Parathyroid adenoma (tissue), 2 donors: Measurements from ENCODE around the gene IKBIP.

Source experiments
- H2AFZ ChIP-seq: fragments of 300-600 bp; sonication (generic); one replicate; pipeline ENCODE4 v1.7.0; 2017; ENCODE audit warnings: antibody characterized with exemption, mild to moderate bottlenecking
- H3K27ac ChIP-seq: fragments of 300-600 bp; sonication (generic); one replicate; pipeline ENCODE4 v1.7.0; 2017
- H3K27me3 ChIP-seq: fragments of 300-600 bp; sonication (generic); one replicate; pipeline ENCODE4 v1.7.0; 2017; ENCODE audit warnings: low read length; ENCODE audit not compliant: control insufficient read depth, insufficient read depth
- H3K36me3 ChIP-seq: fragments of 300-600 bp; sonication (generic); one replicate; pipeline ENCODE4 v1.7.0; 2017; ENCODE audit warnings: low read length; ENCODE audit not compliant: control insufficient read depth, insufficient read depth
- H3K4me1 ChIP-seq: fragments of 300-600 bp; sonication (generic); one replicate; pipeline ENCODE4 v1.7.0; 2017; ENCODE audit warnings: control low read depth
- H3K4me2 ChIP-seq: fragments of 300-600 bp; sonication (generic); one replicate; pipeline ENCODE4 v1.7.0; 2017; ENCODE audit warnings: low read length
- H3K4me3 ChIP-seq: fragments of 300-600 bp; sonication (generic); one replicate; pipeline ENCODE4 v1.7.0; 2017; ENCODE audit warnings: low read depth, low read length
- H3K79me2 ChIP-seq: fragments of 300-600 bp; sonication (generic); one replicate; pipeline ENCODE4 v1.7.0; 2017; ENCODE audit warnings: control low read depth
- H3K9ac ChIP-seq: fragments of 300-600 bp; sonication (generic); one replicate; pipeline ENCODE4 v1.7.0; 2017; ENCODE audit warnings: mild to moderate bottlenecking
- H3K9me3 ChIP-seq: fragments of 300-600 bp; sonication (generic); one replicate; pipeline ENCODE4 v1.7.0; 2017; ENCODE audit warnings: low read length; ENCODE audit not compliant: control insufficient read depth
- CTCF ChIP-seq: fragments of 300-600 bp; sonication (generic); IDR thresholded peaks from one replicate; pipeline ENCODE4 v1.7.0; 2017; ENCODE audit warnings: antibody characterized with exemption, mild to moderate bottlenecking
- donor health status: primary hyperparathyroidism.

The IKBIP gene

GRCh38 chr12:98639491-98639890 is 5.1 kb downstream of the IKBIP start:
- H3K4me2 ChIP-seq: no peak overlapping the region
- H3K9ac ChIP-seq: no peak overlapping the region
- H3K4me1 ChIP-seq: no peaks in the 10 kb centered on the region
- H3K36me3 ChIP-seq: no peaks in the 10 kb centered on the region
- H2AFZ ChIP-seq: no peak overlapping the region
- H3K79me2 ChIP-seq: peaks cover 2% of the 10 kb centered on the region
- no peaks in the 10 kb centered on the region for H3K9me3 ChIP-seq
- no peak overlapping the region for H3K4me3 ChIP-seq
- no peak overlapping the region for H3K27ac ChIP-seq
- no peaks in the 10 kb centered on the region for H3K27me3 ChIP-seq
- no peak for TF ChIP-seq CTCF

DNA sequence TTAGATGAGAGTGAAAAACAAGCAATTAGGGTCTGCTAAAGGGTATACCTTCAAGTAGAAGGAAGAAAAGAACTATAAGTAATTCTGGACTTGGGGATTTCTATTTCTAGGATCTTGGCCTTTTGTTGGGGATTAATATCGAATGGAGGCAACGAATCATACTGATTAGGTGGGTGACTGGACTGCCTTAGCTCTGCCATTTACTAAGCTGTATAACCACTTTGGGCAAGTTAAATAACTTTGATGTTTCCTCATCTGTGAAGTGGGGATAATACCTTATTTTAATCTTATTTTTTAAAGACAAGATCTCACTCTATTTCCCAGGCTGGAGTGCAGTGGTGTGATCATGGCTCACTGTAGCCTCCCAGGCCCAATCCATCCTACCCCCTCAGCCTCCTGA is 6.6 kb downstream of the IKBIP start:
- Histone ChIP-seq H3K9me3 (no peaks in the 10 kb centered on the region), H3K79me2 (peaks cover 2% of the 10 kb centered on the region), H3K4me1 (no peaks in the 10 kb centered on the region), H3K27me3 (no peaks in the 10 kb centered on the region), H2AFZ (no peak overlapping the region), H3K36me3 (no peaks in the 10 kb centered on the region), H3K4me3 (no peak overlapping the region), H3K9ac (no peak overlapping the region), H3K4me2 (no peak overlapping the region), H3K27ac (no peak overlapping the region)
- TF ChIP-seq CTCF: no peak

DNA sequence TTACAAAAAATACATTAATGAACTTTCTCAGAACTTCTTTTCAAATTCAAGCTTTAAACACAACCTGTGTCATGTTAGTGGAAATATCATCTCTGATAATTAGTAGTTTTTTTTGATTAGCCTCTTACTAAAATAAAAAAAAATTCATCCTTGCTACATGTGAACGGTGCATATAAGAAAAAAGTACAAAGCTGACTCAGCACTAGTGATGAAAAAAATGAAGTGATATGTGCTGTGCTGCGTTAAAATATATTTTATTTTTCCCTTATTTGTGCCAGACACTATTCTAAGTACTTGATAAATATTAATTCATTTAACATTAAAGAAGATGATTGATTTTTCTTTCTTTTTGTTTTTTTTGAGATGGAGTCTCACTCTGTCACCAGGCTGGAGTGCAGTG is 7.5 kb downstream of the IKBIP start:
- Histone ChIP-seq H3K79me2 (peaks cover 2% of the 10 kb centered on the region), H3K36me3 (no peaks in the 10 kb centered on the region), H2AFZ (no peak overlapping the region), H3K4me2 (no peak overlapping the region), H3K27me3 (no peaks in the 10 kb centered on the region), H3K9me3 (no peaks in the 10 kb centered on the region), H3K27ac (no peak overlapping the region), H3K9ac (no peak overlapping the region), H3K4me3 (no peak overlapping the region), H3K4me1 (no peaks in the 10 kb centered on the region)
- no peak for TF ChIP-seq CTCF

- no peak for TF ChIP-seq CTCF
- H3K27me3 ChIP-seq: no peaks in the 10 kb centered on the region
- no peaks in the 10 kb centered on the region for H3K36me3 ChIP-seq
- no peak overlapping the region for H2AFZ ChIP-seq
- no peak overlapping the region for H3K9ac ChIP-seq
- no peaks in the 10 kb centered on the region for H3K9me3 ChIP-seq
- no peak overlapping the region for H3K4me3 ChIP-seq
- H3K4me1 ChIP-seq: no peaks in the 10 kb centered on the region
- H3K79me2 ChIP-seq: peaks cover under 1% of the 10 kb centered on the region
- no peak overlapping the region for H3K4me2 ChIP-seq
- no peak overlapping the region for H3K27ac ChIP-seq
These were observed 8.8 kb downstream of the IKBIP start for GRCh38 chr12:98635657-98636323.

GRCh38 chr12:98618952-98619351 is 25.6 kb downstream of the IKBIP start:
- H2AFZ ChIP-seq: no peak overlapping the region
- H3K9ac ChIP-seq: no peak overlapping the region
- no peak for TF ChIP-seq CTCF
- H3K4me1 ChIP-seq: no peaks in the 10 kb centered on the region
- H3K27ac ChIP-seq: no peak overlapping the region
- no peak overlapping the region for H3K4me3 ChIP-seq
- H3K36me3 ChIP-seq: no peaks in the 10 kb centered on the region
- no peaks in the 10 kb centered on the region for H3K9me3 ChIP-seq
- H3K27me3 ChIP-seq: no peaks in the 10 kb centered on the region
- no peaks in the 10 kb centered on the region for H3K79me2 ChIP-seq
- H3K4me2 ChIP-seq: no peak overlapping the region
